Measurements from ENCODE around the gene ARL3.
A peak's percentile ranks its signal among the peaks of the same experiment; 100 is the strongest.
"Not testable (repeated sequence)": the region's sequence is repeated elsewhere in the genome, so short reads cannot be mapped to it uniquely, and the experiment has no call there.

ARL3 gene

DNA sequence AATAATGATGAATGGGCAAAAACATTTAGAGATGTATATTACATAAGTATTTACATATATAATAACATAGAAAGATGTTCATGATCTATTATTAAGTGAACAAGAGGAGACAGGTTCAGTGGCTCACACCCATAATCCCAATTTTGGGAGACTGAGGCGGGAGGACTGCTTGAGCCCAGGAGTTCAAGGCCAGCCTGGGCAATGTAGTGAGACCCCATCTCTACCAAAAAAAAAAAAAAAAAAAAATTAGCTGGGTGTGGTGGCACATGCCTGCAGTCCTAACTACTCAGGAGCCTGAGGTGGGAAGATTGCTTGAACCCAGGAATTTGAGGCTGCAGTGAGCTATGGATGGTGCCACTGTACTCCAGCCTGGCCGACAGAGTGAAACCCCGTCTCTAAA, 12.4 kb downstream of the ARL3 start:
- H3K4me3 ChIP-seq (ENCODE audit: low read depth, low read length) = no peak overlapping the region
- H3K36me3 ChIP-seq (ENCODE audit: control insufficient read depth, insufficient read depth, low read length) = peaks cover 28% of the 10 kb centered on the region
- H3K4me1 ChIP-seq (ENCODE audit: control insufficient read depth, insufficient read depth, low read length) = no peaks in the 10 kb centered on the region
- no peak overlapping the region for H3K9ac ChIP-seq (ENCODE audit: low read depth, low read length)
- H3K9me3 ChIP-seq (ENCODE audit: control insufficient read depth, insufficient read depth, low read length) = no peaks in the 10 kb centered on the region
- H3K27me3 ChIP-seq (ENCODE audit: control insufficient read depth, insufficient read depth, low read length) = no peaks in the 10 kb centered on the region
- H3K27ac ChIP-seq (ENCODE audit: low read depth, low read length) = no peak overlapping the region

DNA sequence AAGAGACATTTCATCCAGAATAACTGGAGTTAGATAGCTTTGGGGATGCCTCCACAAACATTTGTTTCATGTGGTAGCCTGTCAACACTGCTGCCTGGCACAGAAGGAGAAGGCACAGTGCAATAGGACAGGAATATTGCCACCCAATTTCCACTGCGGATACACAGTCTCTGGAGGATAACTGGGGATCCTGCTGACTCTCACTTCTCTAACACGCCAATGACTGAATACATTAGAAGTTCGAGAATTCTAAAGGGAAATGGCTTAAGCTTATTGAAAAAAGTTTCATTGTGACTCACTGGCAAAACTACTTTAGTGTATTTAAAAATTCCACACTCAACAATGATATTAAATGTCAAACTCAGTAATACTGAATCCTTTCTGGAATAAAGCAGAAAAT, 12.9 kb downstream of the ARL3 start:
- H3K9ac ChIP-seq (ENCODE audit: low read depth, low read length) = no peak overlapping the region
- H3K4me3 ChIP-seq (ENCODE audit: low read depth, low read length) = no peak overlapping the region
- H3K36me3 ChIP-seq (ENCODE audit: control insufficient read depth, insufficient read depth, low read length) = peaks cover 33% of the 10 kb centered on the region
- no peaks in the 10 kb centered on the region for H3K9me3 ChIP-seq (ENCODE audit: control insufficient read depth, insufficient read depth, low read length)
- H3K27ac ChIP-seq (ENCODE audit: low read depth, low read length) = no peak overlapping the region
- no peaks in the 10 kb centered on the region for H3K4me1 ChIP-seq (ENCODE audit: control insufficient read depth, insufficient read depth, low read length)
- no peaks in the 10 kb centered on the region for H3K27me3 ChIP-seq (ENCODE audit: control insufficient read depth, insufficient read depth, low read length)

- Histone ChIP-seq H3K4me1 (ENCODE audit: control insufficient read depth, insufficient read depth, low read length) (no peaks in the 10 kb centered on the region), H3K27me3 (ENCODE audit: control insufficient read depth, insufficient read depth, low read length) (no peaks in the 10 kb centered on the region), H3K27ac (ENCODE audit: low read depth, low read length) (no peak overlapping the region), H3K9me3 (ENCODE audit: control insufficient read depth, insufficient read depth, low read length) (no peaks in the 10 kb centered on the region), H3K36me3 (ENCODE audit: control insufficient read depth, insufficient read depth, low read length) (peaks cover 42% of the 10 kb centered on the region), H3K4me3 (ENCODE audit: low read depth, low read length) (no peak overlapping the region), H3K9ac (ENCODE audit: low read depth, low read length) (no peak overlapping the region)
Observed at GRCh38 chr10:102698894-102699293, 15.3 kb downstream of the ARL3 start.

DNA sequence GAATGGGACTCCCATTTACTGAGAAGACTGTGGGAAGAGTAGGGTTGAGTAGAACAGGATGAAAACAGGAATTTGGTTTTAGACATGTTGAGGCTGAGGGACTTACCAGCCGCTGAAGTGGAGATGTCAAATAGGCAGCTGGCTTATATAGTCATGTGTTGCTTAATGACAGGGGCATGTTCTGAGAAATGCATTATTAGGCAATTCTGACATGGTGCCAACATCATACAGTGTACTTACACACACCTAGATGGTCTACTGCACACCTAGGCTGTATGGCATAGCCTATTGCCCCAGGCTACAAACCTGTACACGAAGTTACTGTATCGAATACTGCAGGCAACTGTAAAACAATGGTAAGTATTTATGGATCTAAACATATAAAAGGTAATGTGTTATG, 17.5 kb downstream of the ARL3 start:
- peaks cover 45% of the 10 kb centered on the region for H3K36me3 ChIP-seq (ENCODE audit: control insufficient read depth, insufficient read depth, low read length)
- H3K4me3 ChIP-seq (ENCODE audit: low read depth, low read length) = no peak overlapping the region
- no peaks in the 10 kb centered on the region for H3K27me3 ChIP-seq (ENCODE audit: control insufficient read depth, insufficient read depth, low read length)
- no peaks in the 10 kb centered on the region for H3K9me3 ChIP-seq (ENCODE audit: control insufficient read depth, insufficient read depth, low read length)
- no peak overlapping the region for H3K27ac ChIP-seq (ENCODE audit: low read depth, low read length)
- H3K4me1 ChIP-seq (ENCODE audit: control insufficient read depth, insufficient read depth, low read length) = no peaks in the 10 kb centered on the region
- H3K9ac ChIP-seq (ENCODE audit: low read depth, low read length) = no peak overlapping the region

DNA sequence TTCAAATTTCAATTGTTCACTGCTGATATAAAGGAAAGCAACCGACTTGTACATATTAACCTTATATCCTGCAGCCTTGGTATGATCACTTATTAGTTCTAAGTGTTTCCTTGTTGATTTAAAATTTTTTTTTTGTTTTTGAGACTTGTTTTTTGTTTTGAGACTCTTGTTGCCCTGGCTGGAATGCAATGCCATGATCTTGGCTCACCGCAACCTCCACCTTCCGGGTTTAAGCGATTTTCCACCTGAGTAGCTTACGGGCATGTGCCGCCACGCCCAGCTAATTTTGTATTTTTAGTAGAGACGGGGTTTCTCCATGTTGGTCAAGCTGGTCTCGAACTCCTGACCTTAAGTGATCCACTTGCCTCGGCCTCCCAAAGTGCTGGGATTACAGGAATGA, 18.8 kb downstream of the ARL3 start:
- H3K36me3 ChIP-seq (ENCODE audit: control insufficient read depth, insufficient read depth, low read length) = peaks cover 45% of the 10 kb centered on the region
- not testable (repeated sequence) for H3K27me3 ChIP-seq (ENCODE audit: control insufficient read depth, insufficient read depth, low read length); H3K9ac ChIP-seq (ENCODE audit: low read depth, low read length); H3K4me1 ChIP-seq (ENCODE audit: control insufficient read depth, insufficient read depth, low read length); H3K27ac ChIP-seq (ENCODE audit: low read depth, low read length); H3K4me3 ChIP-seq (ENCODE audit: low read depth, low read length); H3K9me3 ChIP-seq (ENCODE audit: control insufficient read depth, insufficient read depth, low read length)

GRCh38 chr10:102691285-102692066, 22.7 kb downstream of the ARL3 start:
- H3K9me3 ChIP-seq (ENCODE audit: control insufficient read depth, insufficient read depth, low read length) = no peaks in the 10 kb centered on the region
- no peak overlapping the region for H3K9ac ChIP-seq (ENCODE audit: low read depth, low read length)
- H3K27me3 ChIP-seq (ENCODE audit: control insufficient read depth, insufficient read depth, low read length) = no peaks in the 10 kb centered on the region
- no peaks in the 10 kb centered on the region for H3K4me1 ChIP-seq (ENCODE audit: control insufficient read depth, insufficient read depth, low read length)
- peaks cover 17% of the 10 kb centered on the region; the same call in 1 of the 2 replicates for H3K36me3 ChIP-seq (ENCODE audit: control insufficient read depth, insufficient read depth, low read length)
- no peak overlapping the region for H3K27ac ChIP-seq (ENCODE audit: low read depth, low read length)
- H3K4me3 ChIP-seq (ENCODE audit: low read depth, low read length) = no peak overlapping the region

- H3K4me1 ChIP-seq (ENCODE audit: control insufficient read depth, insufficient read depth, low read length) = peaks cover 8% of the 10 kb centered on the region; the same call in 1 of the 2 replicates
- H3K36me3 ChIP-seq (ENCODE audit: control insufficient read depth, insufficient read depth, low read length) = peaks cover 25% of the 10 kb centered on the region
- no peak overlapping the region for H3K4me3 ChIP-seq (ENCODE audit: low read depth, low read length)
- H3K9ac ChIP-seq (ENCODE audit: low read depth, low read length) = no peak overlapping the region
- H3K27ac ChIP-seq (ENCODE audit: low read depth, low read length) = no peak overlapping the region
- H3K27me3 ChIP-seq (ENCODE audit: control insufficient read depth, insufficient read depth, low read length) = no peaks in the 10 kb centered on the region
- no peaks in the 10 kb centered on the region for H3K9me3 ChIP-seq (ENCODE audit: control insufficient read depth, insufficient read depth, low read length)
Observed at GRCh38 chr10:102683736-102684135, 30.5 kb downstream of the ARL3 start.

- no peak overlapping the region for H3K4me3 ChIP-seq (ENCODE audit: low read depth, low read length)
Observed at GRCh38 chr10:102682981-102683380, 31.2 kb downstream of the ARL3 start.

DNA sequence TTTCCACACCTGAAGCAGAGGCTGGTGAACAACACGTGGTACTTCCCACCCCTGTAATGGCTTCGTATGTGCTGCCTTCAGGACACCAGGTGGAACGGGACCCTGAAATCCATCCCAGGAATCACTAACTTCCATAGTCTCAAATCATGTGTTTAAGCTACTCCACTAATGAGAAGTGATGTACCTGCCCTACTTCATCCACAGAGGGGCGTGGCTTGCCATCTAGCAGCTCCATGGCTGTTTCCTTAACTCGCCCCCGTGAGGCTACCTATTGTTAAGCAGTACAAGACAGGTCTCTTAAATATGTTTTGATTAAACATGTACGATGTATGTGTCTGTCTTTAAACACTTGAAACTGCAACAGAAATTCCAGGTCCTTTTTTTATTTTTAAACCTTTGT, 31.8 kb downstream of the ARL3 start:
- H3K9me3 ChIP-seq (ENCODE audit: control insufficient read depth, insufficient read depth, low read length) = no peaks in the 10 kb centered on the region
- H3K4me3 ChIP-seq (ENCODE audit: low read depth, low read length) = no peak overlapping the region
- H3K27me3 ChIP-seq (ENCODE audit: control insufficient read depth, insufficient read depth, low read length) = no peaks in the 10 kb centered on the region
- H3K4me1 ChIP-seq (ENCODE audit: control insufficient read depth, insufficient read depth, low read length) = peaks cover 21% of the 10 kb centered on the region
- peaks cover 25% of the 10 kb centered on the region for H3K36me3 ChIP-seq (ENCODE audit: control insufficient read depth, insufficient read depth, low read length)
- no peak overlapping the region for H3K9ac ChIP-seq (ENCODE audit: low read depth, low read length)
- no peak overlapping the region for H3K27ac ChIP-seq (ENCODE audit: low read depth, low read length)

More at GRCh38 chr10:102682981-102683380, 31.2 kb downstream of the ARL3 start:
- peaks cover 16% of the 10 kb centered on the region for H3K4me1 ChIP-seq (ENCODE audit: control insufficient read depth, insufficient read depth, low read length)
- no peak overlapping the region for H3K27ac ChIP-seq (ENCODE audit: low read depth, low read length)
- peaks cover 25% of the 10 kb centered on the region for H3K36me3 ChIP-seq (ENCODE audit: control insufficient read depth, insufficient read depth, low read length)
- no peaks in the 10 kb centered on the region for H3K27me3 ChIP-seq (ENCODE audit: control insufficient read depth, insufficient read depth, low read length)
- no peaks in the 10 kb centered on the region for H3K9me3 ChIP-seq (ENCODE audit: control insufficient read depth, insufficient read depth, low read length)
- no peak overlapping the region for H3K9ac ChIP-seq (ENCODE audit: low read depth, low read length)

DNA sequence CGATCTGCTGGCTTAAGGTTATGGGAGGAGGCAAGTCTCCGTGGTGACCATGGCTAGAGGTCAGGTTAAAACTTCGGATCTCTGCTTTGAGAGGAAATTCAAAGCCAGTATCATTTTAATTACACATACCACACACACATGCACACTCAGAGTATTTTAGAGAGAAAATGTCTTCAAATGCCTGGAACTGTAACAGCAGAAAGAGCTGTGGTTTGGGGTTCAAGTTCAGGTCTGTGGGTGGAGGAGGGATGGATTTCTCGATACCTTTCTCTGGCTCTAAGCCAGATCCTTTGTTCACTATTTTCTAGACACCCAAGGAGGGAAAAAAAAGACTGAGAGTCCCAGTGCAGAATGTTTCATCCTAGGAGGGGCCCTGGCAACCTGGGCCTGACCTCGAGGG, 32.5 kb downstream of the ARL3 start:
- H3K4me3 ChIP-seq (ENCODE audit: low read depth, low read length) = no peak overlapping the region

GRCh38 chr10:102679596-102679995, 34.6 kb downstream of the ARL3 start:
- no peak overlapping the region for H3K4me3 ChIP-seq (ENCODE audit: low read depth, low read length)
- peak overlapping the region; percentile 56 for H3K27ac ChIP-seq (ENCODE audit: low read depth, low read length)
- H3K4me1 ChIP-seq (ENCODE audit: control insufficient read depth, insufficient read depth, low read length) = peaks cover 46% of the 10 kb centered on the region
- no peaks in the 10 kb centered on the region for H3K9me3 ChIP-seq (ENCODE audit: control insufficient read depth, insufficient read depth, low read length)
- no peaks in the 10 kb centered on the region for H3K27me3 ChIP-seq (ENCODE audit: control insufficient read depth, insufficient read depth, low read length)
- H3K36me3 ChIP-seq (ENCODE audit: control insufficient read depth, insufficient read depth, low read length) = peaks cover 17% of the 10 kb centered on the region
- H3K9ac ChIP-seq (ENCODE audit: low read depth, low read length) = no peak overlapping the region

More for the DNA sequence above, 32.5 kb downstream of the ARL3 start:
- H3K9me3 ChIP-seq (ENCODE audit: control insufficient read depth, insufficient read depth, low read length) = no peaks in the 10 kb centered on the region
- no peaks in the 10 kb centered on the region for H3K27me3 ChIP-seq (ENCODE audit: control insufficient read depth, insufficient read depth, low read length)
- no peak overlapping the region for H3K9ac ChIP-seq (ENCODE audit: low read depth, low read length)
- H3K4me1 ChIP-seq (ENCODE audit: control insufficient read depth, insufficient read depth, low read length) = peaks cover 28% of the 10 kb centered on the region
- H3K36me3 ChIP-seq (ENCODE audit: control insufficient read depth, insufficient read depth, low read length) = peaks cover 25% of the 10 kb centered on the region
- no peak overlapping the region for H3K27ac ChIP-seq (ENCODE audit: low read depth, low read length)

All from HUES48 (cell line).